OCI-LY7 (cell line): Measurements from ENCODE around the gene NRIP1.

Source experiments
- EZH2phosphoT487 ChIP-seq: fragments of 200-600 bp; sonication (generic); IDR thresholded peaks from 2 replicates; pipeline ENCODE4 v1.6.1; 2018; ENCODE audit warnings: low read depth, borderline replicate concordance, mild to moderate bottlenecking, mixed run types, antibody characterized with exemption, low read length, moderate library complexity, mixed read lengths
- TF ChIP-seq, protein P1 (sequence below): fragments of 200-600 bp; sonication (generic); conservative IDR thresholded peaks from 2 replicates; pipeline ENCODE4 v1.5.1; 2014; ENCODE audit warnings: mild to moderate bottlenecking, antibody characterized with exemption, low read length, moderate library complexity, mixed read lengths

DNA sequence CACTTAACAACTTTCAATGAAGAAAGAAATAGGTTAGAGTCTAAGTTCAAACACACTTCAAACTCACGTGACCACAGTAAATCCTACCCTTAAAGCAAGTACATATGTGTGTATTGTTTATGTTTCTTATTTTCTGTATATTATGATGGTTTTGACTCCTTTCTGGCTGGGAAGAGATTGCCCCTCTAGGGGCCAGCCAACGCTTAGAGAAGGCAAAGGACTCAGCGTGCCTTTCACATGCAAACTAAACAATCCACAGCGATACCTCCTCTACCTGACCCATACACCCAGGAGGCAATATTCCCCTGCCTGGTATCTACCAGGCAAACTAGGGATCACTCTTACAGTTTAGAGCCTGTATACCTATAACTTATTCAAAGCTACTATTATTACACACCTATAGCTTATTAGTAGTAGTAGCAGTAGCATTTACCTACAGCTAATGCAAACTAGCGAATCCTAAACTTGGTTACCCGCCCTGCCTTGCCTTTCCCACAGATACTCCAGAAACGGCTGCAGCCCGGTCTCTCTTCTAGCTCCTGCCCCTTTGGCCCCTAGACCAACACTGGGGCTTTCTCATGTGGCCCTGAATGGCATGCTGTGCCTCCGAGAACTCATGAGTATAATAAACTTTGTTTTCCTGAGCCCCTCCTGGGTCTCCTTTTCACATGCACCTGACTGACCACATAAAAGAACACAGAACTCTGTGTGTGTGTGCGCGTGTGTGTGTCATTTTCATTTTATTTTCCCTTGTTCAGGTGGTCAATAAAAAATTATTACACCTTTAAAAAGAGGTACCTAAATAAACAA is 14.0 kb downstream of the NRIP1 start:
- TF ChIP-seq, protein P1, sequence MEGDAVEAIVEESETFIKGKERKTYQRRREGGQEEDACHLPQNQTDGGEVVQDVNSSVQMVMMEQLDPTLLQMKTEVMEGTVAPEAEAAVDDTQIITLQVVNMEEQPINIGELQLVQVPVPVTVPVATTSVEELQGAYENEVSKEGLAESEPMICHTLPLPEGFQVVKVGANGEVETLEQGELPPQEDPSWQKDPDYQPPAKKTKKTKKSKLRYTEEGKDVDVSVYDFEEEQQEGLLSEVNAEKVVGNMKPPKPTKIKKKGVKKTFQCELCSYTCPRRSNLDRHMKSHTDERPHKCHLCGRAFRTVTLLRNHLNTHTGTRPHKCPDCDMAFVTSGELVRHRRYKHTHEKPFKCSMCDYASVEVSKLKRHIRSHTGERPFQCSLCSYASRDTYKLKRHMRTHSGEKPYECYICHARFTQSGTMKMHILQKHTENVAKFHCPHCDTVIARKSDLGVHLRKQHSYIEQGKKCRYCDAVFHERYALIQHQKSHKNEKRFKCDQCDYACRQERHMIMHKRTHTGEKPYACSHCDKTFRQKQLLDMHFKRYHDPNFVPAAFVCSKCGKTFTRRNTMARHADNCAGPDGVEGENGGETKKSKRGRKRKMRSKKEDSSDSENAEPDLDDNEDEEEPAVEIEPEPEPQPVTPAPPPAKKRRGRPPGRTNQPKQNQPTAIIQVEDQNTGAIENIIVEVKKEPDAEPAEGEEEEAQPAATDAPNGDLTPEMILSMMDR = no peak
- no peak for TF ChIP-seq EZH2phosphoT487
